GM13976 (cell line): ENCODE measurements around the gene MTSS2.

Experiments used
- DNase-seq: peaks from one replicate; pipeline ENCODE4 v3.0.0; 2012; ENCODE audit warnings: low spot score
- in situ Hi-C: fragments of 300-500 bp; cut with MboI; formaldehyde crosslinking; loops from one replicate; pipeline ENCODE4 v1.12.0; 2022; ENCODE audit warnings: low sequenced_read_pairs, mixed read lengths, inconsistent platforms; ENCODE audit not compliant: unreplicated experiment
- TF ChIP-seq, protein P1 (sequence below): IDR thresholded peaks from 2 replicates; pipeline ENCODE4 v1.5.1; 2012; ENCODE audit warnings: borderline replicate concordance, mild to moderate bottlenecking; ENCODE audit not compliant: insufficient read depth; ENCODE audit errors: extremely low read depth, missing control alignments, control extremely low read depth

Gene MTSS2

DNA sequence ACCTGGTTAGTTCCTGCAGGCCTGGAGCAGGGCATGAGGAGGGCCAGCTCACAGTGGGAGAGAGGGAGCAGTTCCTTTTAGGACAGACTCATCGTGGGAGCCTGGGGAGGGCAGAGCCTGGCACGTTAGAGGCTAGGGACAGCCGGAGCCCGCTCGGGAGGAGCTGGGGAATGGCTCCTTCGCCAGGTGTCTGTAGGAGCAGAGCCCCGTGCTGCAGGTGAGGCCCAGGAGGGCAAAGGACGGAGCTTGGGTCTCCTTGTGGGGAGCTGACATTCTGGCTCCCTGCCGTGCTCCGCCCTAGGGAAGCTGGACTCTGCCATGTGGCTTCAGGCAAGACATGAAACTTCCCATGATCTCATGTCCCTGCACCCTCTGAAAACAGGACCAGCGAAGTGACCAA is 18.7 kb upstream of the MTSS2 start:
- TF ChIP-seq, protein P1, sequence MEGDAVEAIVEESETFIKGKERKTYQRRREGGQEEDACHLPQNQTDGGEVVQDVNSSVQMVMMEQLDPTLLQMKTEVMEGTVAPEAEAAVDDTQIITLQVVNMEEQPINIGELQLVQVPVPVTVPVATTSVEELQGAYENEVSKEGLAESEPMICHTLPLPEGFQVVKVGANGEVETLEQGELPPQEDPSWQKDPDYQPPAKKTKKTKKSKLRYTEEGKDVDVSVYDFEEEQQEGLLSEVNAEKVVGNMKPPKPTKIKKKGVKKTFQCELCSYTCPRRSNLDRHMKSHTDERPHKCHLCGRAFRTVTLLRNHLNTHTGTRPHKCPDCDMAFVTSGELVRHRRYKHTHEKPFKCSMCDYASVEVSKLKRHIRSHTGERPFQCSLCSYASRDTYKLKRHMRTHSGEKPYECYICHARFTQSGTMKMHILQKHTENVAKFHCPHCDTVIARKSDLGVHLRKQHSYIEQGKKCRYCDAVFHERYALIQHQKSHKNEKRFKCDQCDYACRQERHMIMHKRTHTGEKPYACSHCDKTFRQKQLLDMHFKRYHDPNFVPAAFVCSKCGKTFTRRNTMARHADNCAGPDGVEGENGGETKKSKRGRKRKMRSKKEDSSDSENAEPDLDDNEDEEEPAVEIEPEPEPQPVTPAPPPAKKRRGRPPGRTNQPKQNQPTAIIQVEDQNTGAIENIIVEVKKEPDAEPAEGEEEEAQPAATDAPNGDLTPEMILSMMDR: no peak
- in situ Hi-C loops: no loop called here
- DNase-seq: no peak

DNA sequence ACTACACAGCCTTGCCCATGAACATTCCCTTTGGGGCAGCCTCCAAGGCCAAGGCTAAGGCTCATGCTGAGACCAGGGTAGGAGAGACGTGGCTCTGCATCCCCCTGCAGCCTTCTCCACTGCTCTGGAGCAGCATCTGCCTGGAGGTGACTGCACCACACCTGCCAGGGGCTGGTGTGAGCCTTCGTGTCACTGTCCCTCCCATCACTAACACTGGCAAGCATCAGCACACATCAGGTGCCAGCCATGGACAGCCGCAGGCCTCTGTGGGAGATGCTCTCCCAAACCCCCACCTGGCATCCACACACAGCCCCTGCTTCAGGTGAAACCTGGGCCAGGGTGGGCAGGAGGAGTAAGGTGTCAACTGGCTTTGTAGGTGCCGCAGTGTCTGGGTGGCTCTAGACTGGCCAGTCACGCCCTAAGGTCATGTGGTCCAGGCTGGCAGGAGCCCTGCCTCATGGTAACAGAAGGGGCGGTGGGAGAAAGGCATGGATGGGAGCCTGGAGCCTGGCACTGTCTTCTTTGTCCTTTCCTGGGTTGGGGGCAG is 18.1 kb upstream of the MTSS2 start:
- TF ChIP-seq, protein P1: no peak
- DNase-seq: no peak
- in situ Hi-C loops: no loop called here

DNA sequence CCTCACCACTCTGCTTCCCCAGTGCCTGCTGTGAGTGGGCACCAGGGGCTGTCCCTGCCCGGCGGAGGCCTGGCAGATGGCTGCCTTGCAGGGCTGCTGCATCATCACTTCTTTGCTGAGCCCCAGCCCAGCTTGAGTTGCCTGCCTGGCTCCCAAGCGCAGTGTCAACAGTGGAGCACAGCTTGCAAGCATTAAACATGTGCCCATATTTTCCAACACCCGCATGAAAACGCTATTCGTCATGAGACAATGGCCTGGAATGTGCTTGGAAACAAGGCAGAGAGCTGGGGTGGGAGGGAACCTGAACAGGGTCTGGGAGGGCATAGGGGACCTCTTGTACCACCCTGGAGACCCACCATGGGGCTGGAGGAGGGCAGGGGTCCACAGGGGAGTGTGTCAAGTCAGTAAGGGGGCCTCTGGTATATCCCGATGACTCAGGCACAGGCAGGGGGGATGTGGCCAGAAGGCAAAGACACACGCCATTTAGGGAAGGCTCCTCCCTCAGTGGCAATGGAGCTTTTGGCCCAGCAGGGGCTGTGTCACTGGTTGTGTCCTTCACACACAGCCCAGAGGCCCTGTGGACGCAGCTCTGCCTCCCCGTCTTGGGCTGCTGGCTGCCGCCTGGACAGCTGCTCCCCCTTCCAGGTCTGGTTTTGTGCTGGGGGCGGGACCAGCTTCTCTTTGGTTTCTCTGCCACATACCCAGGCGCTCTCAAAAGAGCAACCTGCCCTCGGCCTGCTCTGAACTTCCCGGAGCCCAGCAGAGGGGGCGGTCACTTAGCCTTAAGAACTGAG is 17.4 kb upstream of the MTSS2 start:
- in situ Hi-C loops: no loop called here
- no peak for DNase-seq
- TF ChIP-seq, protein P1: no peak

DNA sequence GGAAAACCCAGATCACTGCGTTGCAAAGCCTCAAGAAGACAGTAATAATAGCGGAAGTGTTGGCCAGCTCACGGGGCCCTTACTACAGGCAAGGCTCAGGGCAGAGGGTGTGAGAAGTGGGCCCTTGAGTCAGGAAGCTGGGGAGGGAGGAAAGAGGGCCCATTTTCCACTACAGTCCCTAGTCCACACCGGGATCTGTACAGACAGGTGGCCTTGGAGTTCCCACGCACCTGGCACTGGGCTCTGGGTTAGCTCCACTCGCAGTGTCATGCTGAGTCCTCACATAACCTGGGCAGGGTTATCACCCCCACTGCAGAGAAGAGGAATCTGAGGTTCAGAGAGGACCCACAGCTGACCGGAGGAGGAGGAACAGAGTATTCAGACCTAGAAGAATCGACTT is 16.8 kb upstream of the MTSS2 start:
- DNase-seq: no peak
- in situ Hi-C loops: no loop called here

DNA sequence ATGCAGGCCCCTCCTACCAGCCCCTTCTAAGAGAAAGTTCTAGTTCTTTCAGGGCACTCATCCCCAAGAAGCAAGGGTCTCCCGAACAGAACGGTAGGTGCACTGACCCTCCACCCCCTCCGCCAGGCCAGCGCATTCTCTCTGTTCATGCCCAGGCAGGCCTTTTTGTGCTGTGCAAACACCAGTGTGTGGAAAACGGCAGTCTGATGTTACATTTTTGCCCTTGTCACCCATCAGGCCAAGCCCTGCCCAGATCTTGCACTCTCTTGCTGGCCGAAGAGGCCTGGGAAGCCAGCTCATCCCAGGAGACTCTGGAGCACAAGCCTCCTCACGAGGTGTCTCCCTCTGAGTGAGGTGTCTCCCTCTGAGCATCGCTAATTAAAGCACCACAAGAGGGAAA is 16.1 kb upstream of the MTSS2 start:
- TF ChIP-seq, protein P1: no peak
- in situ Hi-C loops: no loop called here
- no peak for DNase-seq

More for the DNA sequence above, 16.8 kb upstream of the MTSS2 start:
- TF ChIP-seq, protein P1: no peak

DNA sequence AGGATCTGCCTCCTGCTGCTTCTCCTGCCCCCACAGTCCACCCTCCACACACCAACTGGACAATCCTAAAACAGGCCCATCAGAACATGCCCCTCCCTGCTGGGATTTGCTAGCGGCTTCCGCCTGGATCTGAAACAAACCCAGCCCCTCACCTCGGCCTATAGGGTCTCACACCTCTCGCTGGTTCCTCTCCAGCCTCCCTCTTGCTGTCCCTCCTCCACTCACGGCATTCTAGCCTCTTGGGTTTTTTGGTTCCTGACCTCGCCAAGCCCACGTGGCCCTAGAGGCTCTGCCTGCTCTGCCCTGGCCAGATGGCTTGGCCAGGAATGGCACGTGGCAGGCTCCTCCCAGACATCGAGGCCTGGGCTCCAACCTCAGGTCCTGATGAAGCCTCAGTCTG is 15.7 kb upstream of the MTSS2 start:
- in situ Hi-C loops: no loop called here
- DNase-seq: no peak
- TF ChIP-seq, protein P1: no peak

DNA sequence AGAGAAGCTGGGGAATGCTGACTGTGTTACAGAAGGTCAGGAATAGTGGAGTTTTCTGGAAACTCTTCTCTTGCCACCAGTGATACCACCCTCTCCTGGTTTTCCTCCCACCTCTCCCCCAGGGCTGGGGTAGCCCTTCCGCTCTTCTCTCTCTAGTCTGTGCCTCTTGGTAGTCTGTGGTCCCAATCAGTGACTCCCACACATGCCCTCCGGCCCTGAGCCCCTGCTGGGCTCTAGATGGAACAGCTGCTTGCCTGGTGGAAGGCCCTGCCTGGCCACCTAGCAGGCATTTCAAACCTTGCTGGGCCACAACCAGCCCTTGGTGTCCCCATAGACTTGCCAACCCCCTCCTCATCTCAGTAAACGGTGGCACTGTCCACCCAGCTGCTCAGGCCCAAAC is 15.2 kb upstream of the MTSS2 start:
- DNase-seq: no peak
- in situ Hi-C loops: no loop called here
- TF ChIP-seq, protein P1: no peak
